Spleen (tissue), 11 donors: ENCODE measurements around the gene ADGRL3. TPM values are rescaled to one million over a fixed set of nuclear protein-coding genes. Genes with fewer than 3 reads are reported as not detected.
"Not testable (repeated sequence)": the region's sequence is repeated elsewhere in the genome, so short reads cannot be mapped to it uniquely, and the experiment has no call there.

Source experiments
- DNase-seq: peaks from one replicate; pipeline ENCODE4 v3.0.0-alpha.2; 2020
- H3K27ac ChIP-seq, 8 donors: fragments of 200-600 bp; sonication (generic) in 7 of 8; 1 replicate in 4 of 8; 2 replicates in 4 of 8; pipeline versions ENCODE4 v1.5.0 to v1.8.0; 2016 to 2021; ENCODE audit warnings: inconsistent platforms in 4 of 8, mild to moderate bottlenecking in 4 of 8, moderate library complexity in 1 of 8
- H3K27me3 ChIP-seq, 7 donors: fragments of 200-600 bp; sonication (generic) in 6 of 7; replicated peaks in 1 of 7; 1 replicate in 4 of 7; 2 replicates in 3 of 7; pipeline versions ENCODE4 v1.5.0 to v1.8.0; 2016 to 2021; ENCODE audit warnings: inconsistent platforms in 3 of 7, mild to moderate bottlenecking in 1 of 7
- H3K36me3 ChIP-seq, 6 donors: fragments of 200-600 bp; sonication (generic) in 5 of 6; 1 replicate in 4 of 6; 2 replicates in 2 of 6; pipeline versions ENCODE4 v1.5.0 to v1.8.0; 2016 to 2021; ENCODE audit warnings: inconsistent platforms in 2 of 6
- H3K4me1 ChIP-seq, 6 donors: fragments of 200-600 bp; sonication (generic) in 5 of 6; 1 replicate in 3 of 6; 2 replicates in 3 of 6; pipeline versions ENCODE4 v1.5.0 to v1.8.0; 2016 to 2021; ENCODE audit warnings: inconsistent platforms in 3 of 6
- H3K4me3 ChIP-seq, 8 donors: fragments of 200-600 bp; sonication (generic) in 7 of 8; 1 replicate in 4 of 8; 2 replicates in 4 of 8; pipeline versions ENCODE4 v1.5.0 to v1.8.0; 2016 to 2021; ENCODE audit warnings: inconsistent platforms in 4 of 8, mild to moderate bottlenecking in 4 of 8, moderate library complexity in 2 of 8
- H3K9me3 ChIP-seq, 8 donors: fragments of 200-600 bp; sonication (generic) in 7 of 8; 1 replicate in 4 of 8; 2 replicates in 4 of 8; pipeline versions ENCODE4 v1.5.0 to v1.8.0; 2016 to 2021; ENCODE audit warnings: inconsistent platforms in 4 of 8
- CTCF ChIP-seq, 11 experiments: fragments of 200-600 bp in 7 of 11; fragments of 450-650 bp in 4 of 11; sonication (generic) in 4 of 11; IDR thresholded peaks in 8 of 11; conservative IDR thresholded peaks in 3 of 11; 1 replicate in 7 of 11; 2 replicates in 4 of 11; pipeline versions ENCODE4 v1.4.0 to v1.8.0; 2016 to 2021; ENCODE audit warnings: antibody characterized with exemption in 11 of 11, inconsistent platforms in 4 of 11, mild to moderate bottlenecking in 1 of 11
- POLR2A ChIP-seq, 3 donors: fragments of 450-650 bp; IDR thresholded peaks; one replicate each; pipeline ENCODE4 v1.5.1; 2017; ENCODE audit warnings: antibody characterized with exemption in 3 of 3, mild to moderate bottlenecking in 1 of 3
- POLR2AphosphoS5 ChIP-seq, 3 donors: sonication (generic); formaldehyde crosslinking; IDR thresholded peaks; one replicate each; pipeline ENCODE4 v1.5.1; 2017; ENCODE audit warnings: antibody characterized with exemption in 3 of 3
- WGBS, 5 donors: extraction: QIAGEN DNeasy Blood & Tissue Kit in 3 of 5; methylation state at CpG; one replicate each; pipeline versions ENCODE4 v1.1.5 to v1.1.7; 2013 to 2018; 5-methylcytosine and 5-hydroxymethylcytosine counted together
- intact Hi-C: fragments of 100-400 bp; cut with DNase I; formaldehyde crosslinking; loops from one replicate; pipeline ENCODE4 v1.15.0; 2023; ENCODE audit warnings: low total_unique reads
- polyA plus RNA-seq, 3 donors: library from polyadenylated mRNA; stranded (reverse); fragments of 200-250 nt; gene quantifications; one replicate each; pipeline ENCODE4 v1.2.1, GENCODE V29; 2013
- total RNA-seq, 7 donors: library from RNA; depleted of rRNA in 3 of 7; stranded (reverse); fragments of >200 nt in 3 of 7; fragmentation: NEBNext Ultra II Directional in 4 of 7; extraction: Animal tissue kit (Norgen Biotek cat#: 25700) in 4 of 7; gene quantifications; one replicate each; pipeline versions ENCODE4 v1.1.0 to v1.2.1, GENCODE V29; 2016 to 2021
- donor health status: healthy with polysubstance abuse.
- donor health status: DM: no; HTN: no; CAD: no; lungs with moderate emphysema.
- donor health status: DM: no; HTN: no; CAD: no.
- donor health status: Bipolar disorder and iron deficiency.
- donor health status: healthy.
- donor health status: DM: no; HTN: no; CAD: no.
- donor health status: DM: yes; HTN: yes; CAD: no.

Gene ADGRL3
- total and polyA plus RNA-seq, 10 donors: 0.09 to 0.92 (median 0.46) TPM; not detected in 1

- Histone ChIP-seq H3K4me1 (no peaks in the 10 kb centered on the region), H3K4me3 (no peak overlapping the region), H3K9me3 (peaks cover 0 to 10% (median 0%) of the 10 kb centered on the region in 8 donors), H3K36me3 (no peaks in the 10 kb centered on the region), H3K27me3 (no peaks in the 10 kb centered on the region), H3K27ac (no peak overlapping the region)
- intact Hi-C loops: no loop called here
- TF ChIP-seq CTCF (IDR thresholded peaks at IDR 0.05 in 8 of 11, conservative IDR thresholded peaks at IDR 0.05 in 3 of 11) (no peak), POLR2A (IDR thresholded peaks at IDR 0.05) (no peak)
- WGBS, 5 donors: 84 to 87% (median 86%) methylated on average over 1 of the region's 1 CpG
- no peak for DNase-seq
Measured at GRCh38 chr4:61356696-61357095, 156.6 kb downstream of the ADGRL3 start.

GRCh38 chr4:61359301-61359700 is 159.2 kb downstream of the ADGRL3 start:
- Histone ChIP-seq H3K27ac (no peak overlapping the region), H3K4me3 (no peak overlapping the region), H3K36me3 (no peaks in the 10 kb centered on the region), H3K4me1 (no peaks in the 10 kb centered on the region), H3K9me3 (peaks cover 0 to 5% (median 0%) of the 10 kb centered on the region in 8 donors), H3K27me3 (no peaks in the 10 kb centered on the region)
- no peak for DNase-seq
- WGBS, 5 donors: 43 to 66% (median 54%) methylated on average over 3 of the region's 3 CpGs
- TF ChIP-seq CTCF (IDR thresholded peaks at IDR 0.05 in 8 of 11, conservative IDR thresholded peaks at IDR 0.05 in 3 of 11): no peak
- TF ChIP-seq POLR2AphosphoS5 (IDR thresholded peaks at IDR 0.05): no peak
- TF ChIP-seq POLR2A (IDR thresholded peaks at IDR 0.05): no peak
- intact Hi-C loops: no loop called here

- DNase-seq, H3K27me3 ChIP-seq, intact Hi-C loops, H3K27ac ChIP-seq, H3K36me3 ChIP-seq, H3K4me3 ChIP-seq, H3K4me1 ChIP-seq: not testable (repeated sequence)
- peaks cover 0 to 13% (median 5%) of the 10 kb centered on the region in 8 donors for H3K9me3 ChIP-seq
- 89 to 92% (median 91%) methylated on average over 26 of the region's 26 CpGs for WGBS, 5 donors
Measured at GRCh38 chr4:61372817-61373216, 172.7 kb downstream of the ADGRL3 start.

GRCh38 chr4:61373901-61374440 is 173.8 kb downstream of the ADGRL3 start:
- no peak overlapping the region for H3K27ac ChIP-seq
- no peaks in the 10 kb centered on the region for H3K36me3 ChIP-seq
- H3K27me3 ChIP-seq: no peaks in the 10 kb centered on the region
- no peaks in the 10 kb centered on the region for H3K4me1 ChIP-seq
- no peak for TF ChIP-seq CTCF (IDR thresholded peaks at IDR 0.05 in 8 of 11, conservative IDR thresholded peaks at IDR 0.05 in 3 of 11)
- no peak for TF ChIP-seq POLR2AphosphoS5 (IDR thresholded peaks at IDR 0.05)
- TF ChIP-seq POLR2A (IDR thresholded peaks at IDR 0.05): no peak
- H3K4me3 ChIP-seq: no peak overlapping the region
- H3K9me3 ChIP-seq: peaks cover 0 to 16% (median 14%) of the 10 kb centered on the region in 8 donors
- WGBS, 5 donors: 53 to 78% (median 70%) methylated on average over 1 of the region's 1 CpG
- DNase-seq: no peak
- intact Hi-C loops: no loop called here

GRCh38 chr4:61374447-61374891 is 174.3 kb downstream of the ADGRL3 start:
- Histone ChIP-seq H3K9me3 (peaks cover 0 to 17% (median 14%) of the 10 kb centered on the region in 8 donors), H3K36me3 (no peaks in the 10 kb centered on the region), H3K4me1 (no peaks in the 10 kb centered on the region), H3K27me3 (no peaks in the 10 kb centered on the region), H3K27ac (no peak overlapping the region), H3K4me3 (no peak overlapping the region)
- intact Hi-C loops: no loop called here
- 61 to 81% (median 69%) methylated on average over 1 of the region's 1 CpG for WGBS, 5 donors
- no peak for DNase-seq
- no peak for TF ChIP-seq POLR2AphosphoS5 (IDR thresholded peaks at IDR 0.05)
